DND-41 (cell line): Measurements from ENCODE around the gene HOPX.

Experiments used
- ATAC-seq: fragments of 200-7000 bp; cut with Tn5 transposase; 3 replicates; pipeline ENCODE4 v1.9.1; 2021; ENCODE audit warnings: low read depth; ENCODE audit not compliant: insufficient read depth
- DNase-seq: peaks from one replicate; pipeline ENCODE4 v3.0.0-alpha.2; 2020
- H2AFZ ChIP-seq: 2 replicates; pipeline ENCODE4 v1.6.0; 2012; ENCODE audit warnings: low read depth, low read length
- H3K27ac ChIP-seq: 2 replicates; pipeline ENCODE4 v1.5.1; 2012; ENCODE audit warnings: low read length, inconsistent platforms
- H3K27me3 ChIP-seq: fragments of 200-600 bp; sonication (generic); 2 replicates; pipeline ENCODE4 v1.6.0; 2012; ENCODE audit warnings: low read length, mild to moderate bottlenecking, inconsistent platforms; ENCODE audit not compliant: insufficient read depth, poor library complexity
- H3K36me3 ChIP-seq: 2 replicates; pipeline ENCODE4 v1.5.1; 2012; ENCODE audit warnings: low read length, inconsistent platforms; ENCODE audit not compliant: insufficient read depth
- H3K4me1 ChIP-seq: 2 replicates; pipeline ENCODE4 v1.5.1; 2012; ENCODE audit warnings: mild to moderate bottlenecking, low read length; ENCODE audit not compliant: insufficient read depth
- H3K4me2 ChIP-seq: 2 replicates; pipeline ENCODE4 v1.6.0; 2012; ENCODE audit warnings: mild to moderate bottlenecking, moderate library complexity, low read length, inconsistent platforms; ENCODE audit not compliant: insufficient read depth
- H3K4me3 ChIP-seq, 2 experiments: fragments of 200-600 bp in 1 of 2; shearing (Covaris generic) in 1 of 2; 2 replicates each; pipeline ENCODE4 v1.5.1; 2012 to 2016; ENCODE audit warnings: inconsistent platforms in 2 of 2, low read length in 2 of 2, mild to moderate bottlenecking in 2 of 2, low read depth in 1 of 2, moderate library complexity in 1 of 2
- H3K79me2 ChIP-seq: 2 replicates; pipeline ENCODE4 v1.6.0; 2012; ENCODE audit warnings: low read length, inconsistent platforms; ENCODE audit not compliant: insufficient read depth
- H3K9ac ChIP-seq: 2 replicates; pipeline ENCODE4 v1.6.0; 2012; ENCODE audit warnings: low read depth, mild to moderate bottlenecking, inconsistent platforms, low read length, moderate library complexity
- H3K9me3 ChIP-seq: 2 replicates; pipeline ENCODE4 v1.5.1; 2012; ENCODE audit warnings: low read length, moderate library complexity, mild to moderate bottlenecking, inconsistent platforms; ENCODE audit not compliant: insufficient read depth, severe bottlenecking
- H4K20me1 ChIP-seq: 2 replicates; pipeline ENCODE4 v1.6.0; 2012; ENCODE audit warnings: low read length; ENCODE audit not compliant: insufficient read depth
- EZH2 ChIP-seq: IDR thresholded peaks from 3 replicates; pipeline ENCODE4 v1.6.1; 2012; ENCODE audit warnings: borderline replicate concordance, low read depth, mild to moderate bottlenecking, moderate library complexity, low read length, inconsistent platforms; ENCODE audit not compliant: severe bottlenecking
- TF ChIP-seq, protein P1 (sequence below): IDR thresholded peaks from 2 replicates; pipeline ENCODE4 v1.5.1; 2012; ENCODE audit warnings: borderline replicate concordance, low read length, moderate library complexity, mild to moderate bottlenecking; ENCODE audit not compliant: poor library complexity, severe bottlenecking; ENCODE audit errors: extremely low read depth

Gene HOPX

DNA sequence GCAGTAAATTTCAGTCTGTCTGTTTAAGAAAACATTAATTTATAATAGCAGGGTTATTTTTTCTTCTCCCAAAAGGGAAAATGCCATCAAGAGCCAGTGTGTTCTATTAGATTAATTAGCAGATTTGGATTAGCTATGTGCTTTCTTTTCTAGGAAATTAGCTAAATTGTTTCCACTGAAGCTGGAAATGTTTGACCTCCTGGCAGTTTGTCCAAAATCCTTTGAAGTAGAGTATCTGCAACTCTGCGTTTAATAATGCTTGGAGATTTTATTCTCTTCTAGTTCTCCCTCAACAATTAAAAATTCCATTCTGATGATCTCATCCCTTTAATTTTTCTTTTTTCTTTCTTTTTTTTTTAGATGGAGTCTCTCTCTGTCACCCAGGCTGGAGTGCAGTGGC is 27.1 kb upstream of the HOPX start:
- no peak for DNase-seq
- Histone ChIP-seq H3K4me1 (no peaks in the 10 kb centered on the region), H4K20me1 (no peaks in the 10 kb centered on the region), H3K27me3 (no peaks in the 10 kb centered on the region), H3K27ac (no peak overlapping the region), H3K9ac (no peak overlapping the region), H3K4me2 (no peak overlapping the region), H3K36me3 (no peaks in the 10 kb centered on the region), H3K4me3 (no peak overlapping the region), H3K9me3 (peaks cover 5% of the 10 kb centered on the region), H2AFZ (no peak overlapping the region), H3K79me2 (no peaks in the 10 kb centered on the region)
- no peak for ATAC-seq
- TF ChIP-seq, protein P1, sequence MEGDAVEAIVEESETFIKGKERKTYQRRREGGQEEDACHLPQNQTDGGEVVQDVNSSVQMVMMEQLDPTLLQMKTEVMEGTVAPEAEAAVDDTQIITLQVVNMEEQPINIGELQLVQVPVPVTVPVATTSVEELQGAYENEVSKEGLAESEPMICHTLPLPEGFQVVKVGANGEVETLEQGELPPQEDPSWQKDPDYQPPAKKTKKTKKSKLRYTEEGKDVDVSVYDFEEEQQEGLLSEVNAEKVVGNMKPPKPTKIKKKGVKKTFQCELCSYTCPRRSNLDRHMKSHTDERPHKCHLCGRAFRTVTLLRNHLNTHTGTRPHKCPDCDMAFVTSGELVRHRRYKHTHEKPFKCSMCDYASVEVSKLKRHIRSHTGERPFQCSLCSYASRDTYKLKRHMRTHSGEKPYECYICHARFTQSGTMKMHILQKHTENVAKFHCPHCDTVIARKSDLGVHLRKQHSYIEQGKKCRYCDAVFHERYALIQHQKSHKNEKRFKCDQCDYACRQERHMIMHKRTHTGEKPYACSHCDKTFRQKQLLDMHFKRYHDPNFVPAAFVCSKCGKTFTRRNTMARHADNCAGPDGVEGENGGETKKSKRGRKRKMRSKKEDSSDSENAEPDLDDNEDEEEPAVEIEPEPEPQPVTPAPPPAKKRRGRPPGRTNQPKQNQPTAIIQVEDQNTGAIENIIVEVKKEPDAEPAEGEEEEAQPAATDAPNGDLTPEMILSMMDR = no peak
- no peak for TF ChIP-seq EZH2

- H3K27ac ChIP-seq = no peak overlapping the region
- H3K36me3 ChIP-seq = no peaks in the 10 kb centered on the region
- no peak for ATAC-seq
- no peak overlapping the region for H3K9ac ChIP-seq
- H3K4me1 ChIP-seq = no peaks in the 10 kb centered on the region
- no peaks in the 10 kb centered on the region for H3K27me3 ChIP-seq
- H3K9me3 ChIP-seq = no peaks in the 10 kb centered on the region
- no peak for DNase-seq
- no peak overlapping the region for H3K4me2 ChIP-seq
- TF ChIP-seq, protein P1 = no peak
- TF ChIP-seq EZH2 = no peak
- no peaks in the 10 kb centered on the region for H4K20me1 ChIP-seq
- H2AFZ ChIP-seq = no peak overlapping the region
- H3K4me3 ChIP-seq = no peak overlapping the region
- H3K79me2 ChIP-seq = no peaks in the 10 kb centered on the region
These were observed 24.9 kb upstream of the HOPX start for GRCh38 chr4:56705966-56706365.

GRCh38 chr4:56705334-56705733 is 24.2 kb upstream of the HOPX start:
- no peak for ATAC-seq
- Histone ChIP-seq H3K27me3 (no peaks in the 10 kb centered on the region), H3K9ac (no peak overlapping the region), H3K4me2 (no peak overlapping the region), H3K36me3 (no peaks in the 10 kb centered on the region), H3K27ac (no peak overlapping the region), H4K20me1 (no peaks in the 10 kb centered on the region), H3K9me3 (no peaks in the 10 kb centered on the region), H3K4me3 (no peak overlapping the region), H2AFZ (no peak overlapping the region), H3K79me2 (no peaks in the 10 kb centered on the region), H3K4me1 (no peaks in the 10 kb centered on the region)
- no peak for DNase-seq
- no peak for TF ChIP-seq EZH2
- TF ChIP-seq, protein P1 = no peak
